Stimulated activated CD8-positive, alpha-beta memory T cell treated with anti-CD3 and anti-CD28 coated beads, Interleukin-4, amount 100 ng/mL, for 48 hours (primary cell): ENCODE measurements around the gene AGER.
"Not testable (repeated sequence)": the region's sequence is repeated elsewhere in the genome, so short reads cannot be mapped to it uniquely, and the experiment has no call there.

Source experiments
- DNase-seq: peaks from one replicate; pipeline ENCODE4 v3.0.0-alpha.2; 2020

Gene AGER

DNA sequence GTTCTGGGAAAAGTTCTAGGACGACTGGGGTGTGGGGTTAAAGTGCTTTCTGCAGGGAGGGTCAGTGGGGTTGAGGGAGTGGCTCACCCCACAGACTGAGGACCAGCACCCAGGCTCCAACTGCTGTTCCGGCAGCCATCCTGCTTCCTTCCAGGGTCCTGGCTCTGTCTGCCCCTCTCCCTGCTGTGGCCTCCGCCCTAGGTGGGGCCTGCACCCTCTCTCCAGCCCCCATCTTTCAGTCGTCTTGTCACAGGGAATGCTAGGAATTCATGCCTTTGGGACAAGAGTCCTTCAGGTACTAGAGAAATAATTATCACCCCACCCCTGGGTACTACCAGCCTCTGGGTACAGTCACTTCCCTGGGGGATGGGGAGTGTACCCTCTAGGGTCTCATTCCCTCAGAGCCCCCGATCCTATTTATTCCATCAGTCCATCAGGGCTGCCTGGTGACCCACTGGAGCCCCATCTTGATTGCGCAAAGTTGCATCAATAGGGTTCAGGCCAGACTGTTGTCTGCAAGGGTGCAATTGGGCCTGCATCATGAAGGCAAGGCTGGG, at the start of gene AGER:
Gene AGER (minus strand): TSS at position 170 of the 557 bp plus-strand sequence. CDS start 31 bp downstream, at position 139.
- no peak for DNase-seq

- no peak for DNase-seq
Observed at GRCh38 chr6:32226434-32226833, 42.4 kb upstream of the AGER start.

- DNase-seq: no peak
Observed at GRCh38 chr6:32224696-32225095, 40.6 kb upstream of the AGER start.

- no peak for DNase-seq
Observed at GRCh38 chr6:32223258-32224235, 39.5 kb upstream of the AGER start, which contains the start of gene NOTCH4. NOTCH4 (minus strand) TSS chr6:32224067; CDS start chr6:32223928, 139 bp downstream.

- no peak for DNase-seq
Observed at GRCh38 chr6:32222333-32223230, 38.5 kb upstream of the AGER start.

DNA sequence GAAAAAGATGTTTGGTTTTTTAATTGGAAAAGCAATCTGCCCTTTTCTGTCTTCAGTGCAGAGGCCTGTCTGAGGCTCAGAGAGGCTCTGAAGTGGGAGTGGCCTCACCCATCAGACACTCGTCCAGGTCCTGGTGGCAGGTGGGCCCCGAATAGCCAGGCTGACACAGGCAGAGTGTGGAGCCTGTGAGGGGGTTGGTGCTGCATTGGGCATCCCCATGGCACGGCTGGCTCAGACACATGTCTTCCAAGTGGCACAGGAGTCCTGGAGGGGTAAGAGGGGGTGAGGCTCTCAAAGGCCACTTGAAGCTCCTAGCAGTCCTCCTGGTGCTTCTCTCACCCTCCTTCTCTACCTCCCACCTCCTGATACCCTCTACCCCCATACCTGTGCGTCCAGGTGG, 36.0 kb upstream of the AGER start:
- DNase-seq: no peak

DNA sequence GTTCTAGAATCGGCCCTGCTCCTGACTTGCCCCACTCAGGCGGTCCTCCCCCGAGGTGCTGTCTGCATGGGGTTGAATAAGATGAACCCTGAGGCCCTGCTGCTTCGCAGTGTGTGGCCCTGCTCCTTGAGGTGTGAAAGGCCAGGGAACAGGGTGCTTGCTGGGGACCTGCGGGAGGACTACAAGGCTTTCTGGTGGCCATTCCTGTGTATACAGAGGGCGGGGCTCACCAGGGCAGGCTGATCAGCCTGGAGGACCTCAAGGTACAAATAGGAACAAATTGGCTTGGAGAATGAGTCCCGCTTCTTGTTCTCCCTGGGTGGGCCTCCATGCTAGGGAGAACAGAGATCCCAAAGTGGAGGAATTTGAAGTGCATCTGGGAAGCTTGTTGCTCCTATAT, 34.1 kb upstream of the AGER start:
- no peak for DNase-seq

DNA sequence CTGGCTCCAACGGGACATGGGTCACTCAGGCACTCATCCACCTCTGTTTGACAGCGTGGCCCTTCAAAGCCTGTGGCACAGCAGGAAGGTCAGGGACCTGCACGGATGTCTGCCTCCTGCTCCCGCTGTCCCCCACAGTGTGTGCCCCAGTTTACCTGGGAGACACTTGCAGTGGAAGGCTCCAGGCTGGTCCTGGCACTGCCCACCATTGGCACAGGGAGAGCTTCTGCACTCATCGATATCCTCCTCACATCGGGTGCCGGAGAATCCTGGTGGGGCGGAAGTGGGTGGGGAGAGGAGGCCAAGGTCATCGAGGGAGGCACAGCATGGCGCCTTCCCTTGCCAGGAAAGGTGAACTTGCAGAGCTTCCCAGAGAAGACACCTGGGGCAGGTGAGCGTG, 32.9 kb upstream of the AGER start:
- DNase-seq: no peak

DNA sequence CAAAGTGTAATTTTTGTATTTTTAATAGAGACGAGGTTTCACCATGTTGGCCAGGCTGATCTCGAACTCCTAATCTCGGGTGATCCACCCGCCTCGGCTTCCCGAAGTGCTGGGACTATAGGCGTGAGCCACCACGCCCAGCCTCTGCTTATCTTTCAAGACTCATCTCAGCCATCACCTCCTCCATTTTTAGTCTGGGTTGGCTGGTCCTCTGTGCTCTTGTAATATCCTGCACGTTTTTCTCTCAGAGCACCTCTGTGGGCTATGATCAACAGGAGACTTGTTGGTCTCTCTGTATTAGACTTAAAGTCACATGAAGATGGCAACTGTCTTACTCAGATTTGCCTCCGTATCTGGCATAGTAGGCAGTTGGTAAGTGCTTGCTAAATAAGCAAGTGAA, 32.2 kb upstream of the AGER start:
- DNase-seq: no peak

DNA sequence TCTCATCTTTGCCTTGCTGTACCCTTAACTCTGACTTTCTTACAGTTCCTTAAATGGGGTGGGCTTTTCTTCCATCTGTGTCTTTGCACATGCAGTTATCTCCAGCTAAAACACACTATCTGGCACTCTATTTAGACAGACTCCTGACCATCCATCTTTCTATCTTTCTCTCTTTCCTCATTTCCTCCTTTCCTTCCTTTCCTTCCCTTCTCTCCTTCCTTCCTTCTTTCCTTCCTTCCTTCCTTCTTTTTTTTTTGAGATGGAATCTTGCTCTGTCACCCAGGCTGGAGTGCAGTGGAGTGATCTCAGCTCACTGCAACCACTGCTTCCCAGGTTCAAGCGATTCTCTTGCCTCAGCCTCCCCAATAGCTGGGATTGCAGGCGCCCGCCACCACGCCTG, 31.6 kb upstream of the AGER start:
- DNase-seq: no peak

DNA sequence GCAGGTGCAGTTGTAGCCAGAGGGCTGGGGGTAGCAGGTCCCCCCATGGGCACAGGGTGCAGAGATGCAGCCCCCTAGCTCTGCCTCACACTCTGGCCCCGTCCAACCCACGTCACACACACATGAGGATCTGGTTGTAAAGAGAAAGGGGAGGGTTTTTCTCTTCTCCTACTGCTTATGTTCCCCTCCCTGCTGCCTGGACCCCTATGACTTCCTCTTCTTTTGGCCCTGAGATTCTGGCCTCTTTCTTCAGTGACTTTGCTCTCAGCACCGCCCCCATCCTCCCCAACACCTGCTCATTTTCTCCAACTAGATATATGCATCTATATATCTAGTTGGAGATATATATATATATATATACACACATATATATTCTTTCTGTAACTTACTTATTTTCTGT, 30.1 kb upstream of the AGER start:
- DNase-seq: no peak

GRCh38 chr6:32213649-32214048, 29.6 kb upstream of the AGER start:
- DNase-seq: no peak

GRCh38 chr6:32212076-32212760, 28.2 kb upstream of the AGER start:
- DNase-seq: no peak

DNA sequence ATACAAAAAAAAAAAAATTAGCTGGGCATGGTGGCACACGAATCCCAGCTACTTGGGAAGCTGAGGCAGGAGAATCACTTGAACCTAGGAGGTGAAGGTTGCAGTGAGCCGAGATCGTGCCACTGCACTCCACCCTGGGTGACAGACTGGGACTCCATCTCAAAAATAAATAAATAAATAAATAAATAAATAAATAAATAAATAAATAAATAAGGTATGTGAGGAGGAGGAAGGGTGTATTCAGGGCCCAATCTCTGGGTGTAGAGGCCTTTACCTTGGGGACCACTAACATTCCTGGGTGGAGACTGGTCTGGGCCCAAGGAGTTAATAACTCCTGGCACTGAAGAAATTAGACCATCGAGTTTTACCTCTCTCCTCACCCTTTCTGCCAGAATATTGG, 27.4 kb upstream of the AGER start:
- not testable (repeated sequence) for DNase-seq

- no peak for DNase-seq
Observed at GRCh38 chr6:32210191-32210601, 26.1 kb upstream of the AGER start.

DNA sequence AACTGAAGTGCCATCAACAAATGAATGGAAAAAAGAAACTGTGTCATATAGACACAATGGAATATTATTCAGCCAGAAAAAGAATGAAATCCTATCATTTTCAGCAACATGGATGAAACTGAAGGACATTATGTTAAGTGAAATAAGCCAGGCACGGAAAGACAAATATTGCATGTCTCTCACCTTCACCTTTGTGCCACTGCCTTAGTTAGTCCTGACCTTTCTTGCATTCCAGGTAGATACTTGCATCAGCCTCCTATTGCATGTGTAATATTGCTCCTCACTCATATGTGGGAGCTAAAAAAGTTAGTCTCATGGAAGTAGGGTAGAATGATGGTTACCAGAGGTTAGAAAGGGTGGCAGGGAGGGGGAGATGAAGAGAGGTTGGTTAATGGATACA, 24.9 kb upstream of the AGER start:
- no peak for DNase-seq

GRCh38 chr6:32204268-32204715, 20.2 kb upstream of the AGER start:
- DNase-seq: no peak

DNA sequence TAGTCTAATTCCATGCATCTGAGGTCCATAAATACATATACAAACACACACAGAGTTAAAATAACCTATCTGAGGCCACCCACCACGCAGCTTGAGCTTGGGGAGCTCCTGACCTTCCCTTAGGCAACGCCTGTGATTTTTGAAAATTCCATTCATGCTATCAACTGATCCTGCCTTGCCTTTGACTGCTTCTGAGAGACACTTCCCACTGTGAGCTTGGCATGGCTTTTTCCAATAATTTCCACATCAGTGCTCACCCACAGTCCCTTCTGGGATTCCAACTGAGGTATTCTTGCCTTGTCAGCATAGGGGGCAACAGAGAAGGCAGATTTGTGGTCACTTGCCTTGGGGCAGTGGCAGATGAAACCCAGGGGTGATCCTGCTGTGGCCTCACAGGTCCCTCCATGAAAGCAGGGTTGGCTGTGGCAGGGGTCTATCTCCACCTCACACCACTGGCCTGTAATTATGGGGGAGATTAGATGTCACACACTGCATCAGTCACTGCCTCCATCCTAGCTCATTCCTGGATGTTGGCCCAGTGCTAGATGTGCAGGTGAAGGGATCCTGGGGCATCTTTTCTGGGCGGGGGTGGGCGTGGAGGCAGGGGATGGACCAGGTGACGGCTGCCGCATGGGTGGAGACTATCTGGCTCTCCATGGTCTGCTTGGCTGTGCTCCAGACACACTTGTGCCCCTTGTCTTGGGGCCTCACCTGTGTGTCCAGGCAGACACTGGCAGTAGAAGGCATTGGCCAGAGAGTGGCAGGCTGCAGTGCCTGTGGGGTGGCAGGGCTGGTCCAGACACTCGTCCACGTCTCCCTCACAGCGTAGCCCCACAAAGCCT, 19.6 kb upstream of the AGER start:
- DNase-seq: no peak

GRCh38 chr6:32202186-32202585, 18.1 kb upstream of the AGER start:
- no peak for DNase-seq

GRCh38 chr6:32200711-32201475, 16.8 kb upstream of the AGER start:
- no peak for DNase-seq

DNA sequence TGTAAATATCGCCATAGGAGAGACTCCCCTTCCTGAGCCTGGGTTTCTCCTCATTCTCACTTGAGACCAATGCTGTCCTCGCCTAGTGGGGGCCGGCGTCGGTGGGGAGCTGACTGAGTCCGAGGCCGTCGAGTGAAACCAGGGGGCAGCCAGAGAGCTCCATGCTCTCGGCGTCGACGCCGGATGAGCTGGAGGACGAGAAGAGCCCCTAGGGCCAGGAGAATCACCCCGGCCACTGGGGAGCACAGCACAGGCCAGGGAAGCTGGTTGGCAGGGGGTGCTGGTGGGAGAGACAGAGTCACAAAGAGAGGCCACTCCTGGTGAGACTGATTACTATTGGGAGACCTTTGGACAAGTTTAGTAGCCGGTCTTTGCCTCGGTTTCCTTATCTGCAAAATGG, 14.8 kb upstream of the AGER start:
- no peak for DNase-seq
